Measurements from ENCODE around the gene UBE2B. TPM values are rescaled to one million over a fixed set of nuclear protein-coding genes. Genes with fewer than 3 reads are reported as not detected.
"Not testable (repeated sequence)": the region's sequence is repeated elsewhere in the genome, so short reads cannot be mapped to it uniquely, and the experiment has no call there.

UBE2B gene
- total and polyA plus RNA-seq, 10 of the 15 experiments (the other 5 are each of a cell fraction or from before 2014, with no cell fraction given): 10.8 to 179 (median 61.3) TPM

GRCh38 chr5:134371834-134372340 is 518 bp downstream of the UBE2B start (continued):
- TF ChIP-seq CTCF (IDR thresholded peaks at IDR 0.05 in 2 of 3, conservative IDR thresholded peaks at IDR 0.05 in 1 of 3; ENCODE audit: control insufficient read depth in 2 of 3, extremely low read depth in 1 of 3, insufficient read depth in 1 of 3, low read depth in 3 of 3, low read length in 3 of 3) (0 out of 6 replicates have a peak, but pooled peaks of 1 of the 3 experiments have one; percentile 5), RAD51 (IDR thresholded peaks at IDR 0.05) (no peak), ZBTB11 (CRISPR knock-in tag; IDR thresholded peaks at IDR 0.05) (no peak), NFXL1 (IDR thresholded peaks at IDR 0.05; ENCODE audit: borderline replicate concordance) (no peak), RBBP5 (conservative IDR thresholded peaks at IDR 0.05) (no peak), MLLT1 (IDR thresholded peaks at IDR 0.05) (no peak; the same call in 1 of the 2 replicates), NFYA (IDR thresholded peaks at IDR 0.05; ENCODE audit: borderline replicate concordance, low read depth, low read length) (no peak), LARP7 (IDR thresholded peaks at IDR 0.05) (peak; percentile 28; the same call in 1 of the 2 replicates), HCFC1 (IDR thresholded peaks at IDR 0.05; ENCODE audit: low read length) (no peak), WRNIP1 (IDR thresholded peaks at IDR 0.05; ENCODE audit: borderline replicate concordance, low read depth, low read length) (no peak), JUNB (IDR thresholded peaks at IDR 0.05) (no peak), HDAC6 (IDR thresholded peaks at IDR 0.05; ENCODE audit: unreplicated experiment) (no peak), SMC3 (IDR thresholded peaks at IDR 0.05; ENCODE audit: borderline replicate concordance, low read length) (no peak), ZBED1 (IDR thresholded peaks at IDR 0.05; ENCODE audit: borderline replicate concordance) (no peak), ZNF24 (IDR thresholded peaks at IDR 0.05) (no peak), POLR2AphosphoS2 (IDR thresholded peaks at IDR 0.05; ENCODE audit: low read depth, low read length) (no peak)

GRCh38 chr5:134373633-134374032 is 2.3 kb downstream of the UBE2B start:
- WGBS (ENCODE audit: insufficient coverage, insufficient replicate concordance, low lambda C conversion rate, missing lambda C conversion rate): 97% methylated on average over 3 of the region's 5 CpGs

More at GRCh38 chr5:134373633-134374032, 2.3 kb downstream of the UBE2B start:
- H3K4me2 ChIP-seq (ENCODE audit: control insufficient read depth, insufficient read depth); H3K4me3 ChIP-seq; DNase-seq (ENCODE audit: low read depth, low spot score); RAD21 ChIA-PET (ENCODE audit: unreplicated experiment); H3K27ac ChIP-seq (ENCODE audit: control insufficient read depth, insufficient read depth); BruUV-seq (replicated peaks); FAIRE-seq; H3K27me3 ChIP-seq (replicated peaks in 1 of 2; ENCODE audit: control insufficient read depth in 2 of 2, insufficient read depth in 2 of 2, low read length in 1 of 2); POLR2A ChIA-PET; CTCF ChIA-PET; in situ Hi-C loops (cut with MboI); H2AFZ ChIP-seq (ENCODE audit: control insufficient read depth, low read depth, low read length); SMC1A ChIA-PET (ENCODE audit: uncharacterized antibody, unreplicated experiment); H4K20me1 ChIP-seq (ENCODE audit: control insufficient read depth, insufficient read depth); H3K36me3 ChIP-seq (ENCODE audit: control insufficient read depth in 2 of 2, insufficient read depth in 2 of 2, low read length in 1 of 2); ATAC-seq; H3K9me3 ChIP-seq (replicated peaks; ENCODE audit: control insufficient read depth, insufficient read depth, low read length); H3K4me1 ChIP-seq (ENCODE audit: control insufficient read depth, insufficient read depth, low read length); H3K9ac ChIP-seq (ENCODE audit: control insufficient read depth, insufficient read depth, low read length): not testable (repeated sequence)
- intact Hi-C loops (cut with micrococcal nuclease; ENCODE audit: unreplicated experiment): loop anchor here (5.0 kb wide), 1 partner anchor 196 kb away; the partner anchor contains the start of gene SKP1
- H3K79me2 ChIP-seq (ENCODE audit: control insufficient read depth, insufficient read depth, low read length): peaks cover 36% of the 10 kb centered on the region

Data from GM12878 (cell line).